Neural crest cell (in vitro differentiated cells): ENCODE data around the gene ADCY5. TPM values are rescaled to one million over a fixed set of nuclear protein-coding genes. Genes with fewer than 3 reads are reported as not detected.

Source experiments
- DNase-seq: peaks from one replicate; pipeline ENCODE4 v3.0.0; 2021; ENCODE audit warnings: low read depth, mixed read lengths, low spot score
- H3K27ac Mint-ChIP-seq: one replicate; pipeline ENCODE4 v1.8.0; 2021; ENCODE audit warnings: mild to moderate bottlenecking, mixed read lengths; ENCODE audit not compliant: unreplicated experiment
- H3K27me3 Mint-ChIP-seq: 2 replicates; pipeline ENCODE4 v1.8.0; 2021; ENCODE audit warnings: low read depth, mild to moderate bottlenecking, mixed read lengths
- H3K36me3 Mint-ChIP-seq: 2 replicates; pipeline ENCODE4 v1.8.0; 2021; ENCODE audit warnings: low read depth, mild to moderate bottlenecking, mixed read lengths
- H3K4me1 Mint-ChIP-seq: 2 replicates; pipeline ENCODE4 v1.8.0; 2021; ENCODE audit warnings: mixed read lengths
- H3K4me3 Mint-ChIP-seq: one replicate; pipeline ENCODE4 v1.8.0; 2021; ENCODE audit warnings: mild to moderate bottlenecking, mixed read lengths
- H3K9me3 Mint-ChIP-seq: 2 replicates; pipeline ENCODE4 v1.8.0; 2021; ENCODE audit warnings: mixed read lengths
- total RNA-seq: library from RNA; stranded (reverse); gene quantifications from 2 replicates; pipeline ENCODE4 v1.2.1, GENCODE V29; 2021
- TF ChIP-seq, protein P1 (sequence below): fragments of 200-600 bp; sonication (generic); conservative IDR thresholded peaks from 2 replicates; pipeline ENCODE4 v1.5.0; 2021; ENCODE audit warnings: antibody characterized with exemption, mild to moderate bottlenecking

The ADCY5 gene
- total RNA-seq, 1 donor from 2014 or later: 2.2 TPM

DNA sequence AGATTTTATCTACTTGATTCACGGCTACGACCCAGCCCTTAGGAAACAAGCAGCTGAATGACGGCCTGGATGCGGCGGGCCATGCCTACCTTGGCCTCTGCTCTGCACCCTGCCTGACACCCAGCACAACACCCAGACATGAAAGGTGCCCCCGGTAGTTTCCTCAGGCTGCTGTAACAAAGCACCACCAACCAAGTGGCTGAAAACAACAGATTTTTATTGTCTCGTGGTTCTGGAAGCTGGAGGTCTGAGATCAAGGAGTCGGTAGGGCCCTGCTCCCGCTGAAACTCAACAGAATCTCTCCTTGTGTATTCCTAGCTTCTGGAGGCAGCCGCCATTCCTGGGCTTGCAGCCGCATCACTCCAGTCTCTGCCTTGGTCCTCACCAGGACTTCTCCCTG lies 111.7 kb downstream of the ADCY5 start:
- Mint-ChIP-seq H3K27ac (no peak overlapping the region), H3K4me3 (no peak overlapping the region), H3K4me1 (no peaks in the 10 kb centered on the region), H3K36me3 (no peaks in the 10 kb centered on the region), H3K27me3 (no peaks in the 10 kb centered on the region), H3K9me3 (no peaks in the 10 kb centered on the region)
- no peak for DNase-seq
- TF ChIP-seq, protein P1, sequence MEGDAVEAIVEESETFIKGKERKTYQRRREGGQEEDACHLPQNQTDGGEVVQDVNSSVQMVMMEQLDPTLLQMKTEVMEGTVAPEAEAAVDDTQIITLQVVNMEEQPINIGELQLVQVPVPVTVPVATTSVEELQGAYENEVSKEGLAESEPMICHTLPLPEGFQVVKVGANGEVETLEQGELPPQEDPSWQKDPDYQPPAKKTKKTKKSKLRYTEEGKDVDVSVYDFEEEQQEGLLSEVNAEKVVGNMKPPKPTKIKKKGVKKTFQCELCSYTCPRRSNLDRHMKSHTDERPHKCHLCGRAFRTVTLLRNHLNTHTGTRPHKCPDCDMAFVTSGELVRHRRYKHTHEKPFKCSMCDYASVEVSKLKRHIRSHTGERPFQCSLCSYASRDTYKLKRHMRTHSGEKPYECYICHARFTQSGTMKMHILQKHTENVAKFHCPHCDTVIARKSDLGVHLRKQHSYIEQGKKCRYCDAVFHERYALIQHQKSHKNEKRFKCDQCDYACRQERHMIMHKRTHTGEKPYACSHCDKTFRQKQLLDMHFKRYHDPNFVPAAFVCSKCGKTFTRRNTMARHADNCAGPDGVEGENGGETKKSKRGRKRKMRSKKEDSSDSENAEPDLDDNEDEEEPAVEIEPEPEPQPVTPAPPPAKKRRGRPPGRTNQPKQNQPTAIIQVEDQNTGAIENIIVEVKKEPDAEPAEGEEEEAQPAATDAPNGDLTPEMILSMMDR: no peak

DNA sequence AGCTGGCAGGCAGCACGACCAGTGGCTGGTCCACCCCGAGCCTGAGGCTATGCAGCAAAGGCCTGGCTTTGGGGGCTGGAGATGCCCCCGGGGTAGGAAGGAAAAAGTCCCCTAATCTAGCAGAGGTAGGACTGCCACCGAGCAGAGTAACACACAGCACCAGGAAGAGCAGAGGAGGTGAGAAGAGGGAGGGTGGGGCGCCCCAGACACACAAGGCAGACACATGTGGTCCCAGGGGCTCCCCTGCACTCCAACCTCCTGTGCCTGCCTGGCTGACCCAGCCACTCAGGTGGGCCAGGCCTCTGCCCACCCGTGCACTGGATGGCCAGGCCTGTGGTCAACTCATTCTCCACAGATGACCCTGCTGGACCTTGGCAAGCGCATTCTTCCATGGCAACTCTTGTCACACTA lies 112.4 kb downstream of the ADCY5 start:
- no peaks in the 10 kb centered on the region for H3K9me3 Mint-ChIP-seq
- no peak overlapping the region for H3K4me3 Mint-ChIP-seq
- H3K4me1 Mint-ChIP-seq: no peaks in the 10 kb centered on the region
- DNase-seq: no peak
- TF ChIP-seq, protein P1: no peak
- H3K36me3 Mint-ChIP-seq: no peaks in the 10 kb centered on the region
- no peaks in the 10 kb centered on the region for H3K27me3 Mint-ChIP-seq
- peak overlapping the region; percentile 19 for H3K27ac Mint-ChIP-seq

DNA sequence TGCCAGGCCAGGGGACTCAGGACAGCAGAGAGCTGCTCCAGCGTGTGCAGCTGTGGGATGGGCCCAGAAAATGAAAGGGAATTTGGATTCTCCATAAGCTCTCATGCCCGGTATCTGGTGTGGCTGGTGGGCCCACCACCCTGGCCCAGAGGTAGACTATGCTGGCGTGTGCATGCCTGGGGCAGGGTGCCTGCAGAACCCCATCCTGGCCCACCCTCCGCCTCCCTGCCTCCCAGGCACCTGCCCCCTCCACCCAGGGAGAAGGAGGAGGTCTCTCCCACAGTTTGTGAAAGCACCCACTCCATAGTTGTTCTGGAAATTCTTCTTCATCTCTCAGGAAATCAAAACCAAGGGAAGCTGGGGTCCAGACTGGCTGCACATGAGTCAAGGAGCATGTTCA lies 112.9 kb downstream of the ADCY5 start:
- H3K4me1 Mint-ChIP-seq: no peaks in the 10 kb centered on the region
- no peaks in the 10 kb centered on the region for H3K36me3 Mint-ChIP-seq
- TF ChIP-seq, protein P1: no peak
- DNase-seq: no peak
- H3K4me3 Mint-ChIP-seq: no peak overlapping the region
- H3K9me3 Mint-ChIP-seq: no peaks in the 10 kb centered on the region
- H3K27ac Mint-ChIP-seq: no peak overlapping the region
- H3K27me3 Mint-ChIP-seq: no peaks in the 10 kb centered on the region

DNA sequence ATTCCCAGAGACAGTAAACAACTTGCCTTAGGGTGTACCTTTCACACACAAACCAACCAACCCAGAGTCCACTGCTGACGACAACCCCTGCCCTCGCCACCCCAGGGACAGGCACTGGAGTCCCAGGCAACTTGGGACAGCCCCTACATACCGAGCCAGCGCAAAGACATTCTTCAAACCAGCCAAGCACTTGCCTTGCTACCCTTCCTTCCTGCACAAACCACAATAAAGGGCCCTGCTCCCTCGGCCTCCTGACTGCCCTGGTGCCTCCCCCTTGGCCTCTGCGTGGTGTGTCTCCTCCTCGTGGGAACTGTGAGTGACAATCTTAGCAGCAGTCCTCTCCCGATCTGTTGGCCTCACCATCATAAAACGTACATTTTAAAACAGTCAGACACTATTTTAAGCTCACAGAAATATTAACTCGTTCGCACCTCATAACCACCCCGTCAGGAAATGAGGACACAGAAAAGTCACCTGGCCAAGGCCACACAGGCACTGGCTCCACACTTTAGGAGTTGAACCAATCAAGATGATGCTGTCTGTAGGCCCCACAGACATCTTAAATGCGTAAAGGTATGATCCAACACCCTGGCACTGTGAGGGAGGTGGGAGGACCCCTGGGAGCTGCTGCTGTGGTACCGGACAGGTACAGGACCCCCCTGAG lies 113.8 kb downstream of the ADCY5 start:
- Mint-ChIP-seq H3K27me3 (no peaks in the 10 kb centered on the region), H3K4me3 (no peak overlapping the region), H3K27ac (no peak overlapping the region), H3K4me1 (no peaks in the 10 kb centered on the region), H3K9me3 (no peaks in the 10 kb centered on the region), H3K36me3 (no peaks in the 10 kb centered on the region)
- TF ChIP-seq, protein P1: no peak
- DNase-seq: no peak

DNA sequence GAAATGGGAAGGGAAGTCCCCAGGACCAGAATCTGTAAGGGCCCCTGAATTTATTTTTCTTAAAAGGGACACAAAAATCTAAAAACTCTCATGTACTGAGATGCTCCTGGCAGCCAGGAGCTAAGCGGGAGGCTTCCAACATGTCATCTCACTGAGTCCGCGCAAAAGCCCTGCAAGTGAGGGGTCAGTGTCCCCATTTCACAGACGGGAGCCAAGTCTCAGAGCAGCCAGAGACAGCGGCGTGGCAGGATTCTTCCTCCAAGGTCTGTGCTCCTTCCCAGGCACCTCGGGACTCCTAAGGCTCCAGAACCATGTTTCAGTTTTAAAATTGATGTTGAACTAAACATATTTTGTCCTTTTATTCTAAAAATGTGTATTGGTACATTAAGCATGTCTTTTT lies 114.8 kb downstream of the ADCY5 start:
- Mint-ChIP-seq H3K4me1 (no peaks in the 10 kb centered on the region), H3K4me3 (no peak overlapping the region), H3K27me3 (no peaks in the 10 kb centered on the region), H3K36me3 (no peaks in the 10 kb centered on the region), H3K27ac (no peak overlapping the region), H3K9me3 (no peaks in the 10 kb centered on the region)
- no peak for DNase-seq
- TF ChIP-seq, protein P1: no peak
